ENCODE measurements around the gene FOSL2.

The FOSL2 gene

GRCh38 chr2:28449488-28450395 is 57.1 kb downstream of the FOSL2 start:
- ATAC-seq = peak; percentile 68
- DNase-seq = peak; percentile 87

DNA sequence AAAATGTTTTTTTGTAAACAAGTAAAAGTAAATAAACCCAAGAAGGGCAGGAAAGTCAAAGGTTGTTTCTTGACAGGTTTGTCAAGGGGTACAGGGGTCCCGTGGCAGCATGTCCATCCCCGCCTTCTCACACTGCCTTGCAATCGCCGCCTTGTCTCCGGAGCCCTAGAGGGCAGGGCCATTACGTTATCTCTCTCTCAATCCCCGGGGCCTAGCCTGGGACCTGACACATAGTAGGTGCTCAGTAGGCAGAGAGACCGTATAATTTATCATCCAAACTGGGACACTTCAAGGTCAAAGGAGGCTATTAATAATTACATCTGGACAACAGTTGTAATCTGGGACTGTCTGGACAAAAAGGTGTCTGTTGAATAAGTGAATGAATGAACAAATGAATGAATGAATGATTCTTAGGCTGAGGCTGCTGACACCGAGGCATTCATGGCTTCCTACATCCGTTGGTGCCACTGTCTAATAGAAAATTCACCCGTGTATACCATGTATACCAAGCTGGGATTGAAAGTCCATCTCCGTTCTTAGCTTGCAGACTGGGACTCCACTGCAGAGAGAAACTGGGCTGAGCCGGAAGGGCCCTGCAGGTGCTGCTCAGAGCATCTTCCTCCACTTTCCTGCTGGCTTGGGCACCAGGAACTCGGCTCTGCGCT is 58.4 kb downstream of the FOSL2 start:
- DNase-seq (no peak), ATAC-seq (no peak)

- DNase-seq (no peak), ATAC-seq (peak; percentile 5)
Measured at GRCh38 chr2:28451793-28452533, 59.3 kb downstream of the FOSL2 start.

DNA sequence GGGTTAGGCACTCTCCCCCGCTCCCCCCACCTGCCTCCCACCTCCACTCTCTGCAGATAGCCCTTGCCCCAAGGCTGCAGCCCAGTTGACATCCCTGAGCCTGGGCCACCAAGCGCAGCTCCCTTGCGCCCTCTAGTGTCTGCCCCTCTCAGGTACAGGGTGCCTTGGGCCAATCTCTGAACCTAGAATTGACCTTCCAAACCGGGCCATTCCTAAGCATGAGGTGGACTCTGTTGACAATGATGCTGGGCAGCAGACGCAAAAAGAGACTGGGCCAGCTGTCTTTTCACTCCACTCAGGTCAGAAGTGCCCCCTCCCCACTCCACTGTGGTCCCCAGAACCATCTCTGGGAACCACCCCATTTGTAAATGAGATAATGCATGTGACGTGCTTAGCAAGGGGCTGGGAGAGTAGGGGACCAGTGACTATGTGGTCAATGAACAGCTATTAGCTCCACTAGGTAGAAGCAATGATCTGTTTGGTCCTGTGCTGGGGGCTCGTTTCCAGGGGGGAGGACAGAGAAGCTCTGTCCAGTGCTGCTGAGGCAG is 60.0 kb downstream of the FOSL2 start:
- ATAC-seq = peak; percentile 68

GRCh38 chr2:28453396-28453795 is 60.7 kb downstream of the FOSL2 start:
- DNase-seq (no peak), ATAC-seq (no peak)

More for the DNA sequence above, 60.0 kb downstream of the FOSL2 start:
- DNase-seq = peak; percentile 92

DNA sequence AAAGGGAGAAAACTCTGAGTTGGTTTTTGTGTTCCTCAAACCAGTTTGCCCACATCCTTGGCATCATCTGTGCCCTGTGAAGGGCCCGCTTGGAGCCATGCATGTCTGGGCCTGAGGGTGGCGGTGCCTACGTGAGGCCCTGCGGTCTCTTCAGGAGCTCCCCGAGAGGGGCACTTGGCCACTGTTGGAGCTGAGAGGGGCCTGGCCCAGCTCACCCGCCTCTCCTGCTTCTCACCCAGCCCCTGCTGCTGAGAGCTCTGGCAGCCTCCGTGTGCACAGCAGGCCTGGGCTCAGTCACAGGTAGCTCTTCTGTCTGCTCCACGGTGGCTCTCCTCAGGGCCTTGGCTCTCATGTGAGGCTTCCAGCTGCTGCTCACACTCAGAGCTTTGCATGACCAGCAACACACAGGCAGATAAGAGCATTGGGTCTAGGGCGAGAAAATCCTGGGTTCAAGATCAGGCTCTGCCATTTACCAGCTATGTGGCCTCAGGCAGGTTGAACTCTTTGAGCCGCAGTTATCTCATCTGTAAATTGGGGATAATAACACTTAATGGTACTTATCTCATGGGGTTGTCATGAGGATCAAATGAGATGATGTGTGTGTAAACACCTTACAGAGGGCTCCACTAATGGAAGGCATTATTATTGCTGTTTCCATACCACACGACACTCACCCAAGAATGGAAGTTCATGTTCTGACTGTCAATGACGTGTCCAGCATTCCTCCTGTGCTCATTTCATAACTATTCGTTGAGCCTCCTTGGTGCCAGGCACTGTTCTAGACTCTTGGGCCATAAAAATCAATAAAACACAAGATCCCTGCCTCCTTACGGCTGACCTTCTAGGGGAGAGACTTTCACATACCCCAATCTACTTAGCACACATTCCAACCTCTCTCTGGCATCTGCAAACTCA is 61.6 kb downstream of the FOSL2 start:
- DNase-seq = no peak
- no peak for ATAC-seq

GRCh38 chr2:28457237-28457636 is 64.6 kb downstream of the FOSL2 start:
- no peak for DNase-seq
- ATAC-seq = no peak

- no peak for DNase-seq
- no peak for ATAC-seq
Measured at GRCh38 chr2:28461056-28461455, 68.4 kb downstream of the FOSL2 start.

DNA sequence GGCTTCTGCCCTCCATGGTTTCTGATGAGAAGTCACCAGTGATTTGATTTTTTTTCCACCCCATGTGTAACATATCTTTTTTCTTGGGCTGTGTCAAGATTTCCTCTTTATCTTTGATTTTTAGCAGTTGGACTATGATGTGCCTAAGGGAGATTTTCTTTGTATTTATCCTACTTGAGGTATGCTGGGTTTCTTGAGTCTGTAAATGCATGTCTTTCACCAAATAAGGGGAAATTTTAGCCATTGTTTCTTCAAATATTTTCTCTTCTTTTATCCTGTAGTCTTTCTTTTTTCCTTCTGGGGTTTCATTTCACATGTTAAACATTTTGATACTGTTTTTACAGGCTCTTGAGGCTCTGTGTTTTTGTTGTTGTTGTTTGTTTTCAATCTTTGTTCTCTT is 69.5 kb downstream of the FOSL2 start:
- DNase-seq (no peak), ATAC-seq (no peak)

DNA sequence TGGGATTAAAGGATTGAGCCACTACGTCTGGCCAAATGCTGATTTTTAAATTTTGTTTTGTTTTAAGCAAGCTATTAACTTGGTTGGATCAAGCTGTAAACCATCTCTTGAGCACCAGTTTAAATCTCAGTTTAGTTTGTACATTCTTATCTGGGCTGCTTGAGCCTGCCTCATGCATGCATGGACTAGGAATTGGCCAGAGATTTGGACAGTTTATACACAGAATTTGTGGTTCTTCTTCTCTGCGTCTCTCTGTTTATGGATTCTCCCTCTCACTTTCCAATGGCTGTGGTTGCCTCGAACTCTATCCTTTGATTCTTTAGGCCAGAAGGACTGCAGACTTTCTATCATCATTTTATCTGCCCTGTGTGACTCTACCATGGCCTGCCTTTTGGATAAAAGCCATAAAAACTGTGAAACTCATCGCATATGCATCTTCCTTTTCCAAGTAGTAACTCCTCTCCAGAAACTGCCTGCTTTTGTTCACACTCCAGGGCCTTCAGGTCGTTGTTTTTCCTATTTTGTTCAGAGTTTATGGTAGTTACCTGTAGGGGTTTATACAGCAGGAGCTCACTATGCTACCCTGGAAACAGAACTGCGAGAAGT is 70.7 kb downstream of the FOSL2 start:
- no peak for ATAC-seq
- no peak for DNase-seq

- no peak for ATAC-seq
- no peak for DNase-seq
Measured at GRCh38 chr2:28463893-28464292, 71.2 kb downstream of the FOSL2 start.

DNA sequence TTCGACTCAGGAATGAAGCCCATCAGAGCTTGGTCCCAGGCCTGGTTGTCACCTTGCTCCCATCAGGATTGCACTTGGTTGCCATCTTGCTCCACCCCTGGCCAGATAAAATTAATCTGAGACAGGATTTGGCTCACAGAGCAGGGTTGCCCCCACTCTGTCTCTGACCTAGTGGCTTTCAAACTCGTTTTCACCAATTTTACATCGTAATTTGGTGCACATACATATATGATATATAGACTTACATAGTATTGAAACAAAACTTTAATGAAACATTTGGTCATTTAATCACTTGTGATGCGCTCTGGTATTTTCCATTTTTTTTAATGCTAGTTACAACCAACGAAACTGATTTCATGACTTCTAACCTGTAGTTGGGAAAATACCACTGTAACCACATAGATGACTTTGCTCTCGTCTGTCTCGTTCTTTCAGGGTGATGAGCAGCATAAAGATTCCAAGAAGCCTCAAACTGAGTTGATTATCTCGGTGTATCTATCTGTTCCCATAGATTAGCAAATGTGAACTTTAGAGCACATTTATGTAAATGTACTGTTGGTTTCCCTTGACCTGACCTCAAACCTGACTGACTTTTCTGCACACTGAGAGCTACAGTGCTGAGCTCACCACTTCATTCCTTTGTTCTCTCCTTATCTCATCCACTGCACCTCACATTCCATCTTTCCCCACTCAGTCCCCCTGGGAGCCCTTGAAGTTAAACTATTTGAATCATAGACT is 72.7 kb downstream of the FOSL2 start:
- ATAC-seq (peak; percentile 97), DNase-seq (no peak)
